SK-N-SH treated with all-trans-retinoic acid at 6 μM for 48 hours (cell line): ENCODE results near the gene LOX.
A peak's percentile ranks its signal among the peaks of the same experiment; 100 is the strongest.
"Not testable (repeated sequence)": the region's sequence is repeated elsewhere in the genome, so short reads cannot be mapped to it uniquely, and the experiment has no call there.

Experiments
- ATAC-seq: fragments of 200-7000 bp; cut with Tn5 transposase; 3 replicates; pipeline ENCODE4 v1.9.1; 2020; ENCODE audit warnings: mild to moderate bottlenecking, moderate library complexity
- ARNTL ChIP-seq: fragments of 450-650 bp; formaldehyde crosslinking; IDR thresholded peaks from 2 replicates; pipeline ENCODE4 v1.5.0; 2020; ENCODE audit warnings: low read depth, mild to moderate bottlenecking, moderate library complexity, borderline replicate concordance
- BACH2 ChIP-seq: fragments of 250-450 bp; sonication (Bioruptor Pico); IDR thresholded peaks from 2 replicates; pipeline ENCODE4 v1.9.0; 2021; ENCODE audit warnings: mild to moderate bottlenecking, borderline replicate concordance
- CSDC2 ChIP-seq: fragments of 250-450 bp; sonication (Bioruptor Pico); IDR thresholded peaks from 2 replicates; pipeline ENCODE4 v1.5.0; 2020; ENCODE audit warnings: mild to moderate bottlenecking, moderate library complexity
- ESRRG ChIP-seq: fragments of 250-450 bp; sonication (Bioruptor Pico); IDR thresholded peaks from 2 replicates; pipeline ENCODE4 v1.6.1; 2021; ENCODE audit warnings: mild to moderate bottlenecking
- GLIS3 ChIP-seq: fragments of 250-450 bp; sonication (Bioruptor Pico); IDR thresholded peaks from 2 replicates; pipeline ENCODE4 v1.5.0; 2020; ENCODE audit warnings: mild to moderate bottlenecking, moderate library complexity
- ISL1 ChIP-seq: fragments of 250-450 bp; sonication (Bioruptor Pico); IDR thresholded peaks from 2 replicates; pipeline ENCODE4 v2.1.2; 2022; ENCODE audit warnings: mild to moderate bottlenecking, moderate library complexity
- OSR1 ChIP-seq: fragments of 250-450 bp; sonication (Bioruptor Pico); IDR thresholded peaks from 2 replicates; pipeline ENCODE4 v1.8.0; 2022; ENCODE audit warnings: moderate library complexity, mild to moderate bottlenecking, inconsistent platforms
- POU6F1 ChIP-seq: fragments of 250-450 bp; sonication (Bioruptor Pico); IDR thresholded peaks from 2 replicates; pipeline ENCODE4 v1.8.0; 2021; ENCODE audit warnings: low read depth, mild to moderate bottlenecking, moderate library complexity, borderline replicate concordance
- PPARA ChIP-seq: fragments of 250-450 bp; sonication (Bioruptor Pico); IDR thresholded peaks from 2 replicates; pipeline ENCODE4 v1.5.0; 2020; ENCODE audit warnings: mild to moderate bottlenecking, borderline replicate concordance
- RARB ChIP-seq: fragments of 250-450 bp; sonication (Bioruptor Pico); IDR thresholded peaks from 2 replicates; pipeline ENCODE4 v1.8.0; 2021; ENCODE audit warnings: mild to moderate bottlenecking, moderate library complexity
- SNAI2 ChIP-seq: fragments of 250-450 bp; sonication (Bioruptor Pico); IDR thresholded peaks from 2 replicates; pipeline ENCODE4 v1.5.0; 2020; ENCODE audit warnings: mild to moderate bottlenecking, moderate library complexity
- TCF4 ChIP-seq: fragments of 250-450 bp; sonication (Bioruptor Pico); IDR thresholded peaks from 2 replicates; pipeline ENCODE4 v1.8.0; 2021; ENCODE audit warnings: mild to moderate bottlenecking, moderate library complexity, borderline replicate concordance
- TOX ChIP-seq: fragments of 250-450 bp; sonication (Bioruptor Pico); IDR thresholded peaks from 2 replicates; pipeline ENCODE4 v1.8.0; 2021; ENCODE audit warnings: mild to moderate bottlenecking, moderate library complexity, borderline replicate concordance
- ZC3H10 ChIP-seq: fragments of 250-450 bp; sonication (Bioruptor Pico); IDR thresholded peaks from 2 replicates; pipeline ENCODE4 v1.5.1; 2021; ENCODE audit warnings: mild to moderate bottlenecking, moderate library complexity
- ZFP3 ChIP-seq: fragments of 250-450 bp; sonication (Bioruptor Pico); IDR thresholded peaks from 2 replicates; pipeline ENCODE4 v1.5.0; 2020; ENCODE audit warnings: mild to moderate bottlenecking, moderate library complexity
- ZFP30 ChIP-seq: fragments of 450-650 bp; formaldehyde crosslinking; IDR thresholded peaks from 2 replicates; pipeline ENCODE4 v1.5.0; 2022; ENCODE audit warnings: mild to moderate bottlenecking, moderate library complexity
- ZNF565 ChIP-seq: fragments of 450-650 bp; formaldehyde crosslinking; conservative IDR thresholded peaks from 2 replicates; pipeline ENCODE4 v1.5.0; 2020; ENCODE audit warnings: low read depth, mild to moderate bottlenecking, moderate library complexity
- ZNF70 ChIP-seq: fragments of 450-650 bp; formaldehyde crosslinking; IDR thresholded peaks from 2 replicates; pipeline ENCODE4 v1.5.0; 2020; ENCODE audit warnings: mild to moderate bottlenecking, moderate library complexity
- ZNF8 ChIP-seq: fragments of 450-650 bp; formaldehyde crosslinking; IDR thresholded peaks from 2 replicates; pipeline ENCODE4 v1.5.0; 2020; ENCODE audit warnings: mild to moderate bottlenecking, moderate library complexity
- TF ChIP-seq, protein P1 (sequence below): fragments of 250-450 bp; sonication (Bioruptor Pico); IDR thresholded peaks from 2 replicates; pipeline ENCODE4 v1.5.1; 2021; ENCODE audit warnings: mild to moderate bottlenecking, moderate library complexity
- TF ChIP-seq, protein P2 (sequence below): fragments of 250-450 bp; sonication (Bioruptor Pico); IDR thresholded peaks from 2 replicates; pipeline ENCODE4 v1.8.0; 2020; ENCODE audit warnings: mild to moderate bottlenecking, moderate library complexity, borderline replicate concordance

The LOX gene

GRCh38 chr5:122099060-122099790, 21.2 kb upstream of the LOX start:
- ATAC-seq, result peak; percentile 90
- TF ChIP-seq ZNF70 (no peak), ARNTL (CRISPR knock-in tag) (no peak), GLIS3 (no peak), ESRRG (no peak), ZNF8 (CRISPR knock-in tag) (no peak), ISL1 (CRISPR knock-in tag) (no peak), CSDC2 (no peak), PPARA (no peak), BACH2 (CRISPR knock-in tag) (no peak), OSR1 (no peak), POU6F1 (no peak), RARB (no peak), TCF4 (no peak), SNAI2 (no peak), ZNF565 (CRISPR knock-in tag) (no peak), ZC3H10 (CRISPR knock-in tag) (no peak)
- TF ChIP-seq, protein P1, sequence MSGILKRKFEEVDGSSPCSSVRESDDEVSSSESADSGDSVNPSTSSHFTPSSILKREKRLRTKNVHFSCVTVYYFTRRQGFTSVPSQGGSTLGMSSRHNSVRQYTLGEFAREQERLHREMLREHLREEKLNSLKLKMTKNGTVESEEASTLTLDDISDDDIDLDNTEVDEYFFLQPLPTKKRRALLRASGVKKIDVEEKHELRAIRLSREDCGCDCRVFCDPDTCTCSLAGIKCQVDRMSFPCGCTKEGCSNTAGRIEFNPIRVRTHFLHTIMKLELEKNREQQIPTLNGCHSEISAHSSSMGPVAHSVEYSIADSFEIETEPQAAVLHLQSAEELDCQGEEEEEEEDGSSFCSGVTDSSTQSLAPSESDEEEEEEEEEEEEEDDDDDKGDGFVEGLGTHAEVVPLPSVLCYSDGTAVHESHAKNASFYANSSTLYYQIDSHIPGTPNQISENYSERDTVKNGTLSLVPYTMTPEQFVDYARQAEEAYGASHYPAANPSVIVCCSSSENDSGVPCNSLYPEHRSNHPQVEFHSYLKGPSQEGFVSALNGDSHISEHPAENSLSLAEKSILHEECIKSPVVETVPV (CRISPR knock-in tag), result no peak
- TF ChIP-seq, protein P2, sequence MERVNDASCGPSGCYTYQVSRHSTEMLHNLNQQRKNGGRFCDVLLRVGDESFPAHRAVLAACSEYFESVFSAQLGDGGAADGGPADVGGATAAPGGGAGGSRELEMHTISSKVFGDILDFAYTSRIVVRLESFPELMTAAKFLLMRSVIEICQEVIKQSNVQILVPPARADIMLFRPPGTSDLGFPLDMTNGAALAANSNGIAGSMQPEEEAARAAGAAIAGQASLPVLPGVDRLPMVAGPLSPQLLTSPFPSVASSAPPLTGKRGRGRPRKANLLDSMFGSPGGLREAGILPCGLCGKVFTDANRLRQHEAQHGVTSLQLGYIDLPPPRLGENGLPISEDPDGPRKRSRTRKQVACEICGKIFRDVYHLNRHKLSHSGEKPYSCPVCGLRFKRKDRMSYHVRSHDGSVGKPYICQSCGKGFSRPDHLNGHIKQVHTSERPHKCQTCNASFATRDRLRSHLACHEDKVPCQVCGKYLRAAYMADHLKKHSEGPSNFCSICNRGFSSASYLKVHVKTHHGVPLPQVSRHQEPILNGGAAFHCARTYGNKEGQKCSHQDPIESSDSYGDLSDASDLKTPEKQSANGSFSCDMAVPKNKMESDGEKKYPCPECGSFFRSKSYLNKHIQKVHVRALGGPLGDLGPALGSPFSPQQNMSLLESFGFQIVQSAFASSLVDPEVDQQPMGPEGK (CRISPR knock-in tag), result no peak

GRCh38 chr5:122097391-122097790, 19.3 kb upstream of the LOX start:
- no peak for ATAC-seq
- TF ChIP-seq BACH2 (CRISPR knock-in tag) (no peak), SNAI2 (no peak), ZFP30 (CRISPR knock-in tag) (no peak), ZC3H10 (CRISPR knock-in tag) (no peak), PPARA (no peak), ARNTL (CRISPR knock-in tag) (no peak), ZNF8 (CRISPR knock-in tag) (no peak), GLIS3 (no peak), ZNF70 (no peak), OSR1 (no peak)
- TF ChIP-seq, protein P1 (CRISPR knock-in tag), result no peak
- TF ChIP-seq, protein P2 (CRISPR knock-in tag), result no peak

- no peak for ATAC-seq
- TF ChIP-seq ZC3H10 (CRISPR knock-in tag) (no peak), ZNF70 (no peak), TOX (CRISPR knock-in tag) (no peak), ZFP3 (CRISPR knock-in tag) (no peak), CSDC2 (no peak), OSR1 (no peak)
These were observed 17.1 kb upstream of the LOX start for GRCh38 chr5:122095158-122095557.

DNA sequence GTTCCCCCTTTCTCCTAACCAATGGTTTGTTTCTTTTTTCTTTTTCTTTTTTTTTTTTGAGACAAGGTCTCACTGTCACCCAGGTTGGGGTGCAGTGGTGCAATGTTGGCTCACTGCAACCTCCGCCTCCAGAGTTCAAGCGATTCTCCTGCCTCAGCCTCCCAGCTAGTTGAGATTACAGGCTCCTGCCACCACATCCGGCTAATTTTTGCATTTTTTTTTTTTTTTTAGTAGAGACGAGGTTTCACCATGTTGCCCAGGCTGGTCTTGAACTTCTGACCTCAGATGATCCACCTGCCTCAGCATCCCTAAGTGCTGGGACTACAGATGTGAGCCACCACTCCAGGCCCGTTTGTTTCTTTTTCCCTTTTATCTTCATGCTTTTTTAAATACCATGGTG, 16.2 kb upstream of the LOX start:
- ATAC-seq, result not testable (repeated sequence)
